ENCODE measurements around the gene EMCN.

DNA sequence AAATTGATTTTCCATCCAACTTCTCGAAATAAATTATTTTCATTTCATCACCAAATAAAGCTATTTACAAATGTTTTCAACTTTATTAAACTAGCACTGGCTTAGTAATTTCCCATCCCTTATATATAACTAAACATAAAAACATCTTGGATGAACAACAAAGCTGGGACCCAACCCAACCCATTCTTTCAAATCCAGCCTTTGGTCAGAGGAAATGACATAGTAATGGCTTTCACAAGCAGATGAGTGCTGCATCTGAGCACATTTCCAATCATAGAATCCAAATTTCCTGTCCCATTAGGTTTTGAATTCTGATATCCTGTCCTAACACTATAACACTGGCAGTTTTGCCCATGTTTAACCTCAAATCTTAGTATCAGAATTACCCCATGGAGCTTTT is 7.9 kb upstream of the EMCN start:
- TF ChIP-seq CTCF (IDR thresholded peaks at IDR 0.05) (no peak), EP300 (IDR thresholded peaks at IDR 0.05) (no peak)

Measured in ovary (tissue), 3 donors.